Erythroblast (primary cell): ENCODE results near the gene TCF4.

ENCODE experiments used
- GATA1 ChIP-seq: IDR thresholded peaks from 2 replicates; pipeline ENCODE4 v1.6.1; 2011; ENCODE audit warnings: low read depth, mild to moderate bottlenecking, control low read depth, low read length, moderate library complexity
- POLR2A ChIP-seq: IDR thresholded peaks from 2 replicates; pipeline ENCODE4 v1.6.1; 2011; ENCODE audit warnings: mild to moderate bottlenecking, low read length

DNA sequence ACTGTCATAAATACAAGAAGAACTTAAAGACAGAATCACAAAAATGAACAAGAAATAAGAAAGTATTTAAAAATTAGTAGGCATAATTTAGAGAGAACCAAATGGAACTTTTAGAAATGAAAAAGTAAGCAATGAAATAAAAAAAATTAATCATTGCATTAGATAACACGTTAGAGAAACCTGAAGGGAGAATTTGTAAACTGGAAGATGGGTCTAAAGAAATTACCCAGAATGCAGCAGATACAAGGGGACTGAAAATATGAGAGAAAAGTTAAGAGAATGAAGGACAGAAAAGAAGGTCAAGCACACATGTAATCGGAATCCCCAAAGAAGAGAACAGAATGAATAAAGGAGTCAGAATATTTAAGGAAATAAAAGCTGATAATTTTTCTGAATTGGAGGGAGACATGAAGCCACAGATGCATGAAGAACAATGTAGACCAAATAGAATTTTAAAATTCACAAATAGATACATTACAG, 21.5 kb downstream of the TCF4 start:
- TF ChIP-seq POLR2A (no peak), GATA1 (no peak)
